Neural crest cell (in vitro differentiated cells): ENCODE measurements around the gene GTF3C5. TPM values are rescaled to one million over a fixed set of nuclear protein-coding genes. Genes with fewer than 3 reads are reported as not detected.
A peak's percentile ranks its signal among the peaks of the same experiment; 100 is the strongest.

Experiments used
- DNase-seq: peaks from one replicate; pipeline ENCODE4 v3.0.0; 2021; ENCODE audit warnings: low read depth, mixed read lengths, low spot score
- H3K27ac Mint-ChIP-seq: one replicate; pipeline ENCODE4 v1.8.0; 2021; ENCODE audit warnings: mild to moderate bottlenecking, mixed read lengths; ENCODE audit not compliant: unreplicated experiment
- H3K27me3 Mint-ChIP-seq: 2 replicates; pipeline ENCODE4 v1.8.0; 2021; ENCODE audit warnings: low read depth, mild to moderate bottlenecking, mixed read lengths
- H3K36me3 Mint-ChIP-seq: 2 replicates; pipeline ENCODE4 v1.8.0; 2021; ENCODE audit warnings: low read depth, mild to moderate bottlenecking, mixed read lengths
- H3K4me1 Mint-ChIP-seq: 2 replicates; pipeline ENCODE4 v1.8.0; 2021; ENCODE audit warnings: mixed read lengths
- H3K4me3 Mint-ChIP-seq: one replicate; pipeline ENCODE4 v1.8.0; 2021; ENCODE audit warnings: mild to moderate bottlenecking, mixed read lengths
- H3K9me3 Mint-ChIP-seq: 2 replicates; pipeline ENCODE4 v1.8.0; 2021; ENCODE audit warnings: mixed read lengths
- total RNA-seq: library from RNA; stranded (reverse); gene quantifications from 2 replicates; pipeline ENCODE4 v1.2.1, GENCODE V29; 2021
- TF ChIP-seq, protein P1 (sequence below): fragments of 200-600 bp; sonication (generic); conservative IDR thresholded peaks from 2 replicates; pipeline ENCODE4 v1.5.0; 2021; ENCODE audit warnings: antibody characterized with exemption, mild to moderate bottlenecking

The GTF3C5 gene
- total RNA-seq, 1 donor from 2014 or later, result 108 TPM

DNA sequence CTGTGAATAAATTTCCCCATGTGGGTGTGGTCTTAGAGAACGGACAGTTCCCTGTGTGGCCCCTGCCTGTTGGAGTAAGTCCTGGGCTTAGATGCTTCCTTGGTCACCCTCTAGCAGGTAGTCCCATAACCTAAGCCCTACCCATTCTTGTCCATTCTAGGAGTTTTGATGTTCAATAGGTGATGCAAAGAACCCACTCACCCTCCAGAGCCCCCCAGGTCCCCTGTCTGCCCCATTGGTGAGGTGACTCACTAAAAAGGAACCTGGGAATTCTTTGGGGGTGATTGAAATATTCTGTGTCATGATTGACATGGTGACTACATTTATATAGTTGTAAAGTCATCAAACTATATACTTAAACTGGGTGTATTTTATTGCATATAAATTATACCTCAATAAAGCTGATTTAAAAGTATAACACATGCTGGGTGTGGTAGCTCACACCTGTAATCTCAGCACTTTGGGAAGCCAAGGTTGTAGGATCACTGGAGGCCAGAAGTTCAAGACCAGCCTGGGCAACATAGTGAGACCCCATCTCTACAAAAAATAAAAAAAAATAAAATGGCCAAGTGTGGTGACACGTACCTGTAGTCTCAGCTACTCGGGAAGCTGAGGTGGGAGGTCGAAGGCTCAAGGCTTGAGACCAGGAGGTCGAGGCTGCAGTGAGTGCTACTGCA, 20.8 kb upstream of the GTF3C5 start:
- Mint-ChIP-seq H3K4me3 (no peak overlapping the region), H3K4me1 (no peaks in the 10 kb centered on the region), H3K27me3 (peaks cover 50% of the 10 kb centered on the region), H3K27ac (no peak overlapping the region), H3K9me3 (peaks cover 12% of the 10 kb centered on the region), H3K36me3 (no peaks in the 10 kb centered on the region)
- TF ChIP-seq, protein P1, sequence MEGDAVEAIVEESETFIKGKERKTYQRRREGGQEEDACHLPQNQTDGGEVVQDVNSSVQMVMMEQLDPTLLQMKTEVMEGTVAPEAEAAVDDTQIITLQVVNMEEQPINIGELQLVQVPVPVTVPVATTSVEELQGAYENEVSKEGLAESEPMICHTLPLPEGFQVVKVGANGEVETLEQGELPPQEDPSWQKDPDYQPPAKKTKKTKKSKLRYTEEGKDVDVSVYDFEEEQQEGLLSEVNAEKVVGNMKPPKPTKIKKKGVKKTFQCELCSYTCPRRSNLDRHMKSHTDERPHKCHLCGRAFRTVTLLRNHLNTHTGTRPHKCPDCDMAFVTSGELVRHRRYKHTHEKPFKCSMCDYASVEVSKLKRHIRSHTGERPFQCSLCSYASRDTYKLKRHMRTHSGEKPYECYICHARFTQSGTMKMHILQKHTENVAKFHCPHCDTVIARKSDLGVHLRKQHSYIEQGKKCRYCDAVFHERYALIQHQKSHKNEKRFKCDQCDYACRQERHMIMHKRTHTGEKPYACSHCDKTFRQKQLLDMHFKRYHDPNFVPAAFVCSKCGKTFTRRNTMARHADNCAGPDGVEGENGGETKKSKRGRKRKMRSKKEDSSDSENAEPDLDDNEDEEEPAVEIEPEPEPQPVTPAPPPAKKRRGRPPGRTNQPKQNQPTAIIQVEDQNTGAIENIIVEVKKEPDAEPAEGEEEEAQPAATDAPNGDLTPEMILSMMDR, result no peak
- DNase-seq, result no peak

DNA sequence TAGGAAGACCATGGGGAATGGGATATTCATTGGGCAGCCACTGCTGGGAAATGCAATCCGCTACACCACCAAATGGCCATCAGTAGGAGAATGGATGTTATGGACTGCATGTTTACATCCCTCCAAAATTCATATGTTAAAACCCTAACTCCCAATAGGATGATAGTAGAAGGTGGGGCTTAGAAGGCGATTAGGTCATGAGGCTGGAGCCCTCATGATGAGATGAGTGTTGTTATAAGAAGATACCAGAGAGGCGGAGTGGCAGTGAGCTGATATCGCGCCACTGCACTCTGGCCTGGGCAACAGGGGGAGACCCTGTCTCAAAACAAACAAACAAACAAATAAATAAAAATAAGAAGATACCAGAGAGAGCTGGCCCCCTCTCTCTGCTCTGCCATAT, 16.1 kb upstream of the GTF3C5 start:
- TF ChIP-seq, protein P1, result no peak
- peaks cover 7% of the 10 kb centered on the region for H3K9me3 Mint-ChIP-seq
- DNase-seq, result no peak
- no peaks in the 10 kb centered on the region for H3K36me3 Mint-ChIP-seq
- no peak overlapping the region for H3K27ac Mint-ChIP-seq
- no peak overlapping the region for H3K4me3 Mint-ChIP-seq
- no peaks in the 10 kb centered on the region for H3K4me1 Mint-ChIP-seq
- H3K27me3 Mint-ChIP-seq, result peaks cover 60% of the 10 kb centered on the region

- Mint-ChIP-seq H3K27ac (no peak overlapping the region), H3K4me3 (no peak overlapping the region), H3K4me1 (peaks cover 16% of the 10 kb centered on the region), H3K27me3 (peaks cover 22% of the 10 kb centered on the region), H3K36me3 (no peaks in the 10 kb centered on the region), H3K9me3 (no peaks in the 10 kb centered on the region)
- TF ChIP-seq, protein P1, result no peak
- no peak for DNase-seq
Observed at GRCh38 chr9:133023117-133023890, 7.5 kb upstream of the GTF3C5 start.

DNA sequence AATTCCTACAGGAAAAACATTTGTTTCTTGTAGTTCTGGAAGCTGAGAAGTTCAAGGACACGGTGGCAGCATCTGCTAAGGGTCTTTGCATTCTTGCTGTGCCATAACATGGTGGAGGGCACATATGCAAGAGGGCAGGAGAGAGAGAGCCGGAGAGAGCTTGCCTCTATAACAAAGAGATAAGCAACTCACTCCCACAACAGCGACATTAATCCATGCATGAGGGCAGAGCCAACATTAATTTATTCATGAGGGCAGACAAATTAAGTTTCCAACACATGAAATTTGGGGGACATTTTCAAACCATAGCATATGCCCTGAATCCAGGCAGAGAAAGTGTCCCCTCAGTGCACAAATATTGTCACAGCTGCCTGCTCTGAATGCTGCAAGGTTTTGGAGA, 4.4 kb upstream of the GTF3C5 start:
- peak overlapping the region; percentile 41 for H3K4me3 Mint-ChIP-seq
- no peaks in the 10 kb centered on the region for H3K9me3 Mint-ChIP-seq

GRCh38 chr9:133027134-133027533, 3.7 kb upstream of the GTF3C5 start:
- Mint-ChIP-seq H3K4me3 (peak overlapping the region; percentile 98), H3K27ac (no peak overlapping the region), H3K4me1 (peaks cover 39% of the 10 kb centered on the region), H3K9me3 (no peaks in the 10 kb centered on the region), H3K27me3 (peaks cover 14% of the 10 kb centered on the region), H3K36me3 (peaks cover 7% of the 10 kb centered on the region)
- DNase-seq, result no peak
- TF ChIP-seq, protein P1, result no peak

More for the DNA sequence above, 4.4 kb upstream of the GTF3C5 start:
- Mint-ChIP-seq H3K27ac (no peak overlapping the region), H3K36me3 (peaks cover 4% of the 10 kb centered on the region), H3K27me3 (peaks cover 16% of the 10 kb centered on the region), H3K4me1 (peaks cover 33% of the 10 kb centered on the region)
- no peak for DNase-seq
- TF ChIP-seq, protein P1, result no peak
